ENCODE data around the gene CCDC177.

CCDC177 gene

DNA sequence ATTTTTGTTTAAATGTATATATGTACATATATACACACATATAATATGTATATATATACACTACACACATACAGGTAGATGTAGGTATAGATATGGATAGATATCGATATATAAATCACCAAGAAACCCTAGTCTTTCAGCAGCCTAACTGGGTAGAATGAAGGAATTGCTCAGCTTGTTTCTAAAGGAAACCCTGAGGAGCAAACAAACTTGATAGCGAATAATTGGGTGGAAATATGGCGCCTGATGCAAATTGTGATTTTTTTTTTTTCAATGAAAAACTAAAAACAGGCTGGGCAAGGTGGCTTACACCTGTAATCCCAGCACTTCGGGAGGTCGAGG lies 254 bp upstream of the CCDC177 start:
- H3K4me3 ChIP-seq (replicated peaks; ENCODE audit: insufficient read depth, low read length) = no peak overlapping the region
- H3K27ac ChIP-seq (replicated peaks) = no peak overlapping the region
- peaks cover 9% of the 10 kb centered on the region for H3K27me3 ChIP-seq (ENCODE audit: insufficient read depth, poor library complexity, severe bottlenecking)
- no peak for DNase-seq (ENCODE audit: low read depth in 1 of 2, low spot score in 1 of 2)
- TF ChIP-seq POLR2AphosphoS5 (IDR thresholded peaks at IDR 0.05; ENCODE audit: low read depth) (no peak), GABPA (IDR thresholded peaks at IDR 0.05; ENCODE audit: low read depth) (no peak)
- TF ChIP-seq, protein P1, sequence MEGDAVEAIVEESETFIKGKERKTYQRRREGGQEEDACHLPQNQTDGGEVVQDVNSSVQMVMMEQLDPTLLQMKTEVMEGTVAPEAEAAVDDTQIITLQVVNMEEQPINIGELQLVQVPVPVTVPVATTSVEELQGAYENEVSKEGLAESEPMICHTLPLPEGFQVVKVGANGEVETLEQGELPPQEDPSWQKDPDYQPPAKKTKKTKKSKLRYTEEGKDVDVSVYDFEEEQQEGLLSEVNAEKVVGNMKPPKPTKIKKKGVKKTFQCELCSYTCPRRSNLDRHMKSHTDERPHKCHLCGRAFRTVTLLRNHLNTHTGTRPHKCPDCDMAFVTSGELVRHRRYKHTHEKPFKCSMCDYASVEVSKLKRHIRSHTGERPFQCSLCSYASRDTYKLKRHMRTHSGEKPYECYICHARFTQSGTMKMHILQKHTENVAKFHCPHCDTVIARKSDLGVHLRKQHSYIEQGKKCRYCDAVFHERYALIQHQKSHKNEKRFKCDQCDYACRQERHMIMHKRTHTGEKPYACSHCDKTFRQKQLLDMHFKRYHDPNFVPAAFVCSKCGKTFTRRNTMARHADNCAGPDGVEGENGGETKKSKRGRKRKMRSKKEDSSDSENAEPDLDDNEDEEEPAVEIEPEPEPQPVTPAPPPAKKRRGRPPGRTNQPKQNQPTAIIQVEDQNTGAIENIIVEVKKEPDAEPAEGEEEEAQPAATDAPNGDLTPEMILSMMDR (IDR thresholded peaks at IDR 0.05; ENCODE audit: insufficient read depth, low read length) = no peak
- TF ChIP-seq, protein P2, sequence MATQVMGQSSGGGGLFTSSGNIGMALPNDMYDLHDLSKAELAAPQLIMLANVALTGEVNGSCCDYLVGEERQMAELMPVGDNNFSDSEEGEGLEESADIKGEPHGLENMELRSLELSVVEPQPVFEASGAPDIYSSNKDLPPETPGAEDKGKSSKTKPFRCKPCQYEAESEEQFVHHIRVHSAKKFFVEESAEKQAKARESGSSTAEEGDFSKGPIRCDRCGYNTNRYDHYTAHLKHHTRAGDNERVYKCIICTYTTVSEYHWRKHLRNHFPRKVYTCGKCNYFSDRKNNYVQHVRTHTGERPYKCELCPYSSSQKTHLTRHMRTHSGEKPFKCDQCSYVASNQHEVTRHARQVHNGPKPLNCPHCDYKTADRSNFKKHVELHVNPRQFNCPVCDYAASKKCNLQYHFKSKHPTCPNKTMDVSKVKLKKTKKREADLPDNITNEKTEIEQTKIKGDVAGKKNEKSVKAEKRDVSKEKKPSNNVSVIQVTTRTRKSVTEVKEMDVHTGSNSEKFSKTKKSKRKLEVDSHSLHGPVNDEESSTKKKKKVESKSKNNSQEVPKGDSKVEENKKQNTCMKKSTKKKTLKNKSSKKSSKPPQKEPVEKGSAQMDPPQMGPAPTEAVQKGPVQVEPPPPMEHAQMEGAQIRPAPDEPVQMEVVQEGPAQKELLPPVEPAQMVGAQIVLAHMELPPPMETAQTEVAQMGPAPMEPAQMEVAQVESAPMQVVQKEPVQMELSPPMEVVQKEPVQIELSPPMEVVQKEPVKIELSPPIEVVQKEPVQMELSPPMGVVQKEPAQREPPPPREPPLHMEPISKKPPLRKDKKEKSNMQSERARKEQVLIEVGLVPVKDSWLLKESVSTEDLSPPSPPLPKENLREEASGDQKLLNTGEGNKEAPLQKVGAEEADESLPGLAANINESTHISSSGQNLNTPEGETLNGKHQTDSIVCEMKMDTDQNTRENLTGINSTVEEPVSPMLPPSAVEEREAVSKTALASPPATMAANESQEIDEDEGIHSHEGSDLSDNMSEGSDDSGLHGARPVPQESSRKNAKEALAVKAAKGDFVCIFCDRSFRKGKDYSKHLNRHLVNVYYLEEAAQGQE (IDR thresholded peaks at IDR 0.05; ENCODE audit: insufficient replicate concordance, low read depth) = no peak

DNA sequence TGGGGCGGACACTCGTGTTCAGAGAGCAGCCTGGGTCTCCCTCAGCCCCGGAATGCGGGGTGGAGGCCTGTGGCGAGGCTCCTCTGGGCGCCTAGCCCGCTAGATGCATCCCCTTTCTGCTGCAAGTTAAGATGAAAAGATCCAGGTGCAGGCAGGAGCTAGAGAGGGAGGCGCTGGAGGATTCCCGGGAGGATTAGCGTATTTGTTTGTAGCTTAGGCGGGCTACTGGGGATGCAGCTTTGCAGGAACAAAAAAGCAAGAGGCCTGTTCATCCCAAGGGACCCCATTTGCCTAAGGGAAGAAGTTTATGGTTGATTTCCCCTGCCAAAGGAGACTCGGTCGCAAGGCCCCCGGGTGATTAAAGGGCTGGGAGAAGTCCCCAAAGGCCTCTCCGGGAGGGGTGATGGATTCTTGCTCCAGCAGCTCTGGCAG lies 824 bp downstream of the CCDC177 start:
- no peak for DNase-seq (ENCODE audit: low read depth in 1 of 2, low spot score in 1 of 2)
- H3K27ac ChIP-seq (replicated peaks) = no peak overlapping the region
- no peak overlapping the region for H3K4me3 ChIP-seq (replicated peaks; ENCODE audit: insufficient read depth, low read length)
- peaks cover 9% of the 10 kb centered on the region for H3K27me3 ChIP-seq (ENCODE audit: insufficient read depth, poor library complexity, severe bottlenecking)
- TF ChIP-seq, protein P2 (IDR thresholded peaks at IDR 0.05; ENCODE audit: insufficient replicate concordance, low read depth) = no peak
- no peak for TF ChIP-seq GABPA (IDR thresholded peaks at IDR 0.05; ENCODE audit: low read depth)
- TF ChIP-seq, protein P1 (IDR thresholded peaks at IDR 0.05; ENCODE audit: insufficient read depth, low read length) = no peak
- TF ChIP-seq POLR2AphosphoS5 (IDR thresholded peaks at IDR 0.05; ENCODE audit: low read depth) = no peak
- no peak for TF ChIP-seq SPI1 (IDR thresholded peaks at IDR 0.05; ENCODE audit: borderline replicate concordance, low read depth)

DNA sequence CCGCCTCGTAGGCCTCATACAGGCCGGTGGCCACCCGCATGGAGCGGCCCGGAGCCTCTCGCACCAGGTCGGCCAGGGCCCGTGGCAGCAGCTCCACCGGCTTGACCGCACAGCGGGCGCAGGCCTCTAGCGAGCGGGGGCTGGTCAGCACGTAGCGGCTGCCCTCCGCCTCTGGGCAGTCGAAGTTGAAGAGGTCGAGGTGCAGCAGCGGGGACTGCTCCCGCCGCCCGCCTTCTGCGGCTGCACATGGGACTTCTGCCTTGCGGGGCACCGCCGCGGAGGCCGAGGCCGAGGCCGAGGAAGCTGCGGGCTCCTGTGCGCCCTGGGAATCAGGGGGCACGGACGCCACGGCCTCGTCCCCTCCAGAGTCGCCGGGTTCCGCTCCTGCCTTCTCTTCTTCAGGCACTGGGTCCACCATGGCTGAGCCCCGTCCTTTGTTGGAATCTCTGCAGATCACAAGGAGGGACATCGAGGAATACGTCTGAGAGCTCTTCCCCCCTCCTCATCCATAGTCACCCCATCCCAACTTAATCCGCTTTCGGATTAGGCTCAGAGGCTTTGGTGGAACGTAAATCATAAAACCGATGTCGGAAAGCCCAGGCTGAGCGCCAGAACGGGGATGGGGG lies 1.4 kb downstream of the CCDC177 start:
- H3K27ac ChIP-seq (replicated peaks) = no peak overlapping the region
- TF ChIP-seq GABPA (IDR thresholded peaks at IDR 0.05; ENCODE audit: low read depth) = no peak
- peaks cover 9% of the 10 kb centered on the region for H3K27me3 ChIP-seq (ENCODE audit: insufficient read depth, poor library complexity, severe bottlenecking)
- DNase-seq (ENCODE audit: low read depth in 1 of 2, low spot score in 1 of 2) = no peak
- H3K4me3 ChIP-seq (replicated peaks; ENCODE audit: insufficient read depth, low read length) = no peak overlapping the region

DNA sequence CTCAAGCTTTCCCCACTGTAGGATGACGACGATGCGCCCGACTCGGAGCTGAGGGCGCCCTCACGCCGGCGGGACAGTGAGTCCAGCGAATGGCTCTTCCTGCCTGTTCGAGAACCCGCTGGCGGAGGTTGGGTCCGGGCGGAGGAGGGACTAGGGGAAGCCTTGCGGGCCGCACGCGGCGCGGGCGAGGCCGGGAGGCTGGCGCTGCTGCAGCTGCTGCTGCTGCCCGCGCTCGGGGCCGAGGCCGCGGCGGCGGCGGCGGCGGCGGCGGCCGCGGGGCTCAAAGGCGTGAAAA lies 1.9 kb downstream of the CCDC177 start:
- Histone ChIP-seq H3K27me3 (ENCODE audit: insufficient read depth, poor library complexity, severe bottlenecking) (peaks cover 9% of the 10 kb centered on the region), H3K27ac (replicated peaks) (no peak overlapping the region), H3K4me3 (replicated peaks; ENCODE audit: insufficient read depth, low read length) (no peak overlapping the region)
- TF ChIP-seq POLR2AphosphoS5 (IDR thresholded peaks at IDR 0.05; ENCODE audit: low read depth) (no peak), GABPA (IDR thresholded peaks at IDR 0.05; ENCODE audit: low read depth) (no peak), SPI1 (IDR thresholded peaks at IDR 0.05; ENCODE audit: borderline replicate concordance, low read depth) (no peak)
- TF ChIP-seq, protein P1 (IDR thresholded peaks at IDR 0.05; ENCODE audit: insufficient read depth, low read length) = no peak
- TF ChIP-seq, protein P2 (IDR thresholded peaks at IDR 0.05; ENCODE audit: insufficient replicate concordance, low read depth) = no peak
- no peak for DNase-seq (ENCODE audit: low read depth in 1 of 2, low spot score in 1 of 2)

Measured in HL-60 (cell line).